IMR-90 (cell line): ENCODE data around the gene MRPS18A. TPM values are rescaled to one million over a fixed set of nuclear protein-coding genes. Genes with fewer than 3 reads are reported as not detected.

Source experiments
- ATAC-seq: fragments of 200-7000 bp; cut with Tn5 transposase; 2 replicates; pipeline ENCODE4 v1.9.1; 2020; ENCODE audit warnings: low read depth, mild to moderate bottlenecking, moderate library complexity
- BruUV-seq: library from RNA; stranded (reverse); fragments of 400-500 nt; replicated peaks from 2 replicates; lab custom pipeline; 2021; lab: Mats Ljungman, UMichigan
- CTCF ChIA-PET: fragments of 300-600 bp; formaldehyde crosslinking; extraction: SDS; loops from one replicate; lab custom pipeline; 2021; ENCODE audit warnings: antibody characterized with exemption; lab: Yijun Ruan, JAX
- POLR2A ChIA-PET: fragments of 300-600 bp; sonication (Branson Sonifier 250); formaldehyde crosslinking; loops from one replicate; lab custom pipeline; 2022; ENCODE audit warnings: antibody characterized with exemption; ENCODE audit not compliant: unreplicated experiment; lab: Charles Lee
- DNase-seq: peaks from one replicate; pipeline ENCODE4 v3.0.0; 2013
- H2AFZ ChIP-seq: replicated peaks from 2 replicates; pipeline ENCODE3; 2013; ENCODE audit warnings: low read length, mild to moderate bottlenecking; ENCODE audit not compliant: poor library complexity
- H2AK5ac ChIP-seq: 2 replicates; pipeline ENCODE4 v1.6.1; 2013; ENCODE audit warnings: low read depth, low read length, inconsistent platforms
- H2AK9ac ChIP-seq: replicated peaks from 2 replicates; pipeline ENCODE3; 2013; ENCODE audit warnings: mild to moderate bottlenecking, low read depth, low read length, moderate library complexity; ENCODE audit not compliant: poor library complexity
- H2BK120ac ChIP-seq: 2 replicates; pipeline ENCODE4 v1.6.1; 2013; ENCODE audit warnings: low read depth, low read length, inconsistent platforms
- H2BK15ac ChIP-seq: 3 replicates; pipeline ENCODE4 v1.6.1; 2013; ENCODE audit warnings: low read depth, low read length, inconsistent platforms
- H2BK20ac ChIP-seq: 2 replicates; pipeline ENCODE4 v1.6.1; 2013; ENCODE audit warnings: low read depth, mild to moderate bottlenecking, inconsistent platforms, low read length, moderate library complexity
- H2BK5ac ChIP-seq: 2 replicates; pipeline ENCODE4 v1.6.1; 2013; ENCODE audit warnings: mild to moderate bottlenecking, low read depth, low read length, inconsistent platforms; ENCODE audit not compliant: poor library complexity, severe bottlenecking
- H3K14ac ChIP-seq: replicated peaks from 2 replicates; pipeline ENCODE4 v1.6.1; 2013; ENCODE audit warnings: low read depth, low read length, inconsistent platforms
- H3K18ac ChIP-seq: 2 replicates; pipeline ENCODE4 v1.6.1; 2013; ENCODE audit warnings: low read depth, low read length, control low read depth
- H3K23ac ChIP-seq: 2 replicates; pipeline ENCODE4 v1.6.1; 2013; ENCODE audit warnings: low read depth, low read length, inconsistent platforms
- H3K27ac ChIP-seq: 2 replicates; pipeline ENCODE4 v1.5.1; 2013; ENCODE audit warnings: mild to moderate bottlenecking, control low read depth, low read length; ENCODE audit not compliant: insufficient read depth
- H3K27me3 ChIP-seq: 2 replicates; pipeline ENCODE4 v1.6.1; 2013; ENCODE audit warnings: low read length; ENCODE audit not compliant: control insufficient read depth, insufficient read depth
- H3K36me3 ChIP-seq: 2 replicates; pipeline ENCODE4 v1.6.1; 2013; ENCODE audit warnings: low read length, mixed read lengths; ENCODE audit not compliant: control insufficient read depth, insufficient read depth
- H3K4ac ChIP-seq: 2 replicates; pipeline ENCODE4 v1.6.1; 2013; ENCODE audit warnings: low read depth, low read length, inconsistent platforms
- H3K4me1 ChIP-seq: 2 replicates; pipeline ENCODE4 v1.6.1; 2013; ENCODE audit warnings: low read length, mixed read lengths; ENCODE audit not compliant: control insufficient read depth, insufficient read depth
- H3K4me2 ChIP-seq: 2 replicates; pipeline ENCODE4 v1.6.1; 2013; ENCODE audit warnings: low read depth, mild to moderate bottlenecking, control low read depth, low read length, moderate library complexity
- H3K4me3 ChIP-seq: 2 replicates; pipeline ENCODE4 v1.5.1; 2013; ENCODE audit warnings: low read depth, mild to moderate bottlenecking, control low read depth, low read length, moderate library complexity; ENCODE audit not compliant: insufficient read depth
- H3K56ac ChIP-seq: 2 replicates; pipeline ENCODE4 v1.6.1; 2013; ENCODE audit warnings: low read length, inconsistent platforms; ENCODE audit not compliant: insufficient read depth; ENCODE audit errors: extremely low read depth
- H3K79me1 ChIP-seq, 2 experiments: 2 replicates each; pipeline ENCODE4 v1.6.1; 2013; ENCODE audit warnings: low read length in 2 of 2, inconsistent platforms in 1 of 2, low read depth in 1 of 2
- H3K9ac ChIP-seq: 2 replicates; pipeline ENCODE4 v1.6.1; 2013; ENCODE audit warnings: low read depth, low read length, control low read depth
- H3K9me1 ChIP-seq: 2 replicates; pipeline ENCODE4 v1.6.1; 2013; ENCODE audit warnings: low read length, inconsistent platforms; ENCODE audit not compliant: insufficient read depth
- H3K9me3 ChIP-seq: 2 replicates; pipeline ENCODE4 v1.6.1; 2013; ENCODE audit warnings: low read length; ENCODE audit not compliant: control insufficient read depth, insufficient read depth
- H4K20me1 ChIP-seq: 2 replicates; pipeline ENCODE4 v1.6.1; 2013; ENCODE audit warnings: low read length, inconsistent platforms; ENCODE audit not compliant: insufficient read depth
- H4K5ac ChIP-seq: 2 replicates; pipeline ENCODE4 v1.6.1; 2013; ENCODE audit warnings: mild to moderate bottlenecking, low read depth, low read length, control low read depth
- H4K8ac ChIP-seq, 2 experiments: 2 replicates each; pipeline ENCODE4 v1.6.1; 2013; ENCODE audit warnings: low read depth in 2 of 2, low read length in 2 of 2, control low read depth in 1 of 2, inconsistent platforms in 1 of 2
- H4K91ac ChIP-seq: 2 replicates; pipeline ENCODE4 v1.6.1; 2013; ENCODE audit warnings: low read depth, low read length, inconsistent platforms; ENCODE audit not compliant: insufficient read depth
- BHLHE40 ChIP-seq: fragments of 150-350 bp; IDR thresholded peaks from 2 replicates; pipeline ENCODE4 v1.6.1; 2016; ENCODE audit warnings: mild to moderate bottlenecking, low read depth, low read length
- CEBPB ChIP-seq: IDR thresholded peaks from 2 replicates; pipeline ENCODE4 v1.6.1; 2012; ENCODE audit warnings: low read depth, low read length, improper control_type of control experiment
- CHD1 ChIP-seq: IDR thresholded peaks from 2 replicates; pipeline ENCODE4 v1.6.1; 2012; ENCODE audit warnings: low read depth, low read length, improper control_type of control experiment
- FOS ChIP-seq: fragments of 150-350 bp; IDR thresholded peaks from 2 replicates; pipeline ENCODE4 v1.6.1; 2016; ENCODE audit warnings: low read depth, low read length
- MAFK ChIP-seq: IDR thresholded peaks from 2 replicates; pipeline ENCODE4 v1.6.1; 2012; ENCODE audit warnings: low read depth, low read length, improper control_type of control experiment
- MAZ ChIP-seq: IDR thresholded peaks from 2 replicates; pipeline ENCODE4 v1.6.1; 2012; ENCODE audit warnings: low read depth, mild to moderate bottlenecking, low read length, improper control_type of control experiment, moderate library complexity, borderline replicate concordance
- MXI1 ChIP-seq: IDR thresholded peaks from 2 replicates; pipeline ENCODE4 v1.6.1; 2012; ENCODE audit warnings: low read depth, mild to moderate bottlenecking, low read length, moderate library complexity, borderline replicate concordance
- NFE2L2 ChIP-seq: fragments of 150-350 bp; IDR thresholded peaks from 2 replicates; pipeline ENCODE4 v1.6.1; 2016; ENCODE audit warnings: low read depth, mild to moderate bottlenecking, low read length
- POLR2A ChIP-seq: IDR thresholded peaks from 2 replicates; pipeline ENCODE4 v1.6.1; 2012; ENCODE audit warnings: mild to moderate bottlenecking, low read depth, low read length
- RAD21 ChIP-seq: IDR thresholded peaks from 2 replicates; pipeline ENCODE4 v1.6.1; 2012; ENCODE audit warnings: low read length, improper control_type of control experiment
- RCOR1 ChIP-seq: IDR thresholded peaks from 2 replicates; pipeline ENCODE4 v1.6.1; 2012; ENCODE audit warnings: mild to moderate bottlenecking, low read length, improper control_type of control experiment; ENCODE audit not compliant: insufficient replicate concordance
- RFX5 ChIP-seq: IDR thresholded peaks from 2 replicates; pipeline ENCODE4 v1.8.0; 2012; ENCODE audit warnings: low read depth, mild to moderate bottlenecking, low read length, moderate library complexity
- SMC3 ChIP-seq: fragments of 150-350 bp; IDR thresholded peaks from 2 replicates; pipeline ENCODE4 v1.6.1; 2016; ENCODE audit warnings: low read depth, mild to moderate bottlenecking, antibody characterized with exemption, low read length, moderate library complexity
- WGBS, 2 experiments: methylation state at CpG; one replicate each; pipeline versions ENCODE4 v1.1.5 to v1.1.7; 2013; ENCODE audit warnings: missing lambda C conversion rate in 2 of 2; ENCODE audit not compliant: insufficient read length in 1 of 2; ENCODE audit errors: extremely low coverage in 2 of 2; 5-methylcytosine and 5-hydroxymethylcytosine counted together
- dilution Hi-C: fragments of 300-500 bp; cut with HindIII; formaldehyde crosslinking; loops from one replicate; pipeline ENCODE4 v1.14.3; 2018; ENCODE audit warnings: low sequenced_read_pairs; ENCODE audit not compliant: unreplicated experiment
- in situ Hi-C: fragments of 300-500 bp; cut with MboI; formaldehyde crosslinking; loops from 3 replicates; pipeline ENCODE4 v1.14.3; 2019; ENCODE audit warnings: low sequenced_read_pairs, inconsistent platforms, mixed read lengths
- intact Hi-C: fragments of 100-400 bp; cut with micrococcal nuclease; formaldehyde crosslinking; loops from 2 replicates; pipeline ENCODE4 v1.10.0; 2022
- polyA plus RNA-seq, 3 experiments: library from polyadenylated mRNA; depleted of rRNA; stranded (reverse); fragments of >200 nt; gene quantifications; 2 replicates each; pipeline ENCODE4 v1.2.3, GENCODE V29; 2012; ENCODE audit warnings: low replicate concordance in 1 of 3
- total RNA-seq: library from RNA; depleted of rRNA; stranded (reverse); fragments of >200 nt; gene quantifications from 2 replicates; pipeline ENCODE4 v1.2.3, GENCODE V29; 2012
- TF ChIP-seq, protein P1 (sequence below): fragments of 150-350 bp; IDR thresholded peaks from 2 replicates; pipeline ENCODE4 v1.6.1; 2016; ENCODE audit warnings: low read depth, mild to moderate bottlenecking, low read length, moderate library complexity, borderline replicate concordance
- TF ChIP-seq, protein P2 (sequence below): fragments of 150-350 bp; IDR thresholded peaks from 2 replicates; pipeline ENCODE4 v1.6.1; 2017; ENCODE audit warnings: mild to moderate bottlenecking, antibody characterized with exemption, low read length, low read depth
- TF ChIP-seq, protein P3 (sequence below): conservative IDR thresholded peaks from 2 replicates; pipeline ENCODE4 v1.5.1; 2012; ENCODE audit warnings: mild to moderate bottlenecking, low read depth, low read length, improper control_type of control experiment

The MRPS18A gene
- total and polyA plus RNA-seq, 2 of the 4 experiments (the other 2 are of a cell fraction), result 47.0 to 56.6 TPM

DNA sequence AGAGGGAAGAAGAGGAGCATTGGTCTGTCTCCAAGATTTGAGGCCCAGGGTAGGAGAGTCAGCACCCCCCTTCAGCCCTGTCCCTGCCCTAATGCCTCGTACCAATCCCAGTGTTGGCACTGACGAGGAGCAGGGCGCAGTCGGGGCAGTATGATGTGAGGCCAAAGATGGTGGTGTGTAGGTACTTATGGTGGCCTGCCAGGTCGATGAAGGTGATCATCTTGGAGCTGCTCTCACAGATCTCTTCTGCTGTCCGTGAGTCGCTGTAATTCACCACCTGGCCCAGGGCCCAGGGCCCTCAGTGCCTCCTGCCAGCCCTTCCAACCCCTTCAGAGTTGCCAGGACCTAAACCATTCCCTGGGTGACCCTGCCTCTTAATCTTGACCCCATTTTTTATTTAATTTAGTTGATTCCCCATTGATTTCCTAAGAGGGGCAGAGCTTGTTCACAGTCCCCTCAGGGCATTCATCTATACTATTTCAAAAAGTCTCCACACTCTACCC, 62.8 kb downstream of the MRPS18A start:
- in situ Hi-C loops, result no loop called here
- H2BK120ac ChIP-seq, result no peak overlapping the region
- H3K79me1 ChIP-seq, result peaks cover 49 to 86% of the 10 kb centered on the region in 2 experiments
- peak overlapping the region; percentile 67 for H2AK9ac ChIP-seq
- WGBS, 2 experiments, result 100% methylated on average over 2 of the region's 7 CpGs; no CpG with 5 or more reads in 1 of the 2 experiments
- H3K27me3 ChIP-seq, result no peaks in the 10 kb centered on the region
- no peak overlapping the region for H3K4me2 ChIP-seq
- H3K27ac ChIP-seq, result no peak overlapping the region
- no peak overlapping the region for H2BK15ac ChIP-seq
- no peak overlapping the region for H2AK5ac ChIP-seq
- intact Hi-C loops, result loop anchor here (5.0 kb wide), 1 partner anchor 147 kb away; the partner anchor contains the start of gene VEGFA
- peaks cover 32% of the 10 kb centered on the region for H3K9me1 ChIP-seq
- H4K20me1 ChIP-seq, result no peaks in the 10 kb centered on the region; the same call in 1 of the 2 replicates
- ChIA-PET CTCF (interaction anchor here (0.6 kb wide), 1 partner anchor 9 kb away, joined by 6 read pairs; no protein-coding TSS in a partner anchor), POLR2A (no interaction called here)
- no peak overlapping the region for H2AFZ ChIP-seq
- no peak overlapping the region for H3K23ac ChIP-seq
- no peak overlapping the region for H3K14ac ChIP-seq
- H3K4ac ChIP-seq, result no peak overlapping the region
- no peaks in the 10 kb centered on the region for H3K9me3 ChIP-seq
- DNase-seq (no peak), ATAC-seq (no peak)
- H2BK5ac ChIP-seq, result no peak overlapping the region
- dilution Hi-C loops, result no loop called here
- H4K8ac ChIP-seq, result no peak overlapping the region
- no peak for TF ChIP-seq RAD21
- TF ChIP-seq RCOR1, result no peak
- no peak for TF ChIP-seq CHD1
- TF ChIP-seq SMC3, result no peak
- TF ChIP-seq MXI1, result no peak
- TF ChIP-seq MAZ, result no peak
- TF ChIP-seq, protein P1, sequence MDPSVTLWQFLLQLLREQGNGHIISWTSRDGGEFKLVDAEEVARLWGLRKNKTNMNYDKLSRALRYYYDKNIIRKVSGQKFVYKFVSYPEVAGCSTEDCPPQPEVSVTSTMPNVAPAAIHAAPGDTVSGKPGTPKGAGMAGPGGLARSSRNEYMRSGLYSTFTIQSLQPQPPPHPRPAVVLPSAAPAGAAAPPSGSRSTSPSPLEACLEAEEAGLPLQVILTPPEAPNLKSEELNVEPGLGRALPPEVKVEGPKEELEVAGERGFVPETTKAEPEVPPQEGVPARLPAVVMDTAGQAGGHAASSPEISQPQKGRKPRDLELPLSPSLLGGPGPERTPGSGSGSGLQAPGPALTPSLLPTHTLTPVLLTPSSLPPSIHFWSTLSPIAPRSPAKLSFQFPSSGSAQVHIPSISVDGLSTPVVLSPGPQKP, result no peak
- no peak for TF ChIP-seq BHLHE40
- TF ChIP-seq, protein P2, sequence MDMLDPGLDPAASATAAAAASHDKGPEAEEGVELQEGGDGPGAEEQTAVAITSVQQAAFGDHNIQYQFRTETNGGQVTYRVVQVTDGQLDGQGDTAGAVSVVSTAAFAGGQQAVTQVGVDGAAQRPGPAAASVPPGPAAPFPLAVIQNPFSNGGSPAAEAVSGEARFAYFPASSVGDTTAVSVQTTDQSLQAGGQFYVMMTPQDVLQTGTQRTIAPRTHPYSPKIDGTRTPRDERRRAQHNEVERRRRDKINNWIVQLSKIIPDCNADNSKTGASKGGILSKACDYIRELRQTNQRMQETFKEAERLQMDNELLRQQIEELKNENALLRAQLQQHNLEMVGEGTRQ, result no peak
- TF ChIP-seq POLR2A, result no peak
- no peak for TF ChIP-seq CEBPB
- no peak for TF ChIP-seq FOS
- TF ChIP-seq, protein P3, sequence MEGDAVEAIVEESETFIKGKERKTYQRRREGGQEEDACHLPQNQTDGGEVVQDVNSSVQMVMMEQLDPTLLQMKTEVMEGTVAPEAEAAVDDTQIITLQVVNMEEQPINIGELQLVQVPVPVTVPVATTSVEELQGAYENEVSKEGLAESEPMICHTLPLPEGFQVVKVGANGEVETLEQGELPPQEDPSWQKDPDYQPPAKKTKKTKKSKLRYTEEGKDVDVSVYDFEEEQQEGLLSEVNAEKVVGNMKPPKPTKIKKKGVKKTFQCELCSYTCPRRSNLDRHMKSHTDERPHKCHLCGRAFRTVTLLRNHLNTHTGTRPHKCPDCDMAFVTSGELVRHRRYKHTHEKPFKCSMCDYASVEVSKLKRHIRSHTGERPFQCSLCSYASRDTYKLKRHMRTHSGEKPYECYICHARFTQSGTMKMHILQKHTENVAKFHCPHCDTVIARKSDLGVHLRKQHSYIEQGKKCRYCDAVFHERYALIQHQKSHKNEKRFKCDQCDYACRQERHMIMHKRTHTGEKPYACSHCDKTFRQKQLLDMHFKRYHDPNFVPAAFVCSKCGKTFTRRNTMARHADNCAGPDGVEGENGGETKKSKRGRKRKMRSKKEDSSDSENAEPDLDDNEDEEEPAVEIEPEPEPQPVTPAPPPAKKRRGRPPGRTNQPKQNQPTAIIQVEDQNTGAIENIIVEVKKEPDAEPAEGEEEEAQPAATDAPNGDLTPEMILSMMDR, result no peak
- TF ChIP-seq NFE2L2, result no peak
- no peak for TF ChIP-seq MAFK
- TF ChIP-seq RFX5, result no peak
- no peak overlapping the region for H4K5ac ChIP-seq
- H3K4me3 ChIP-seq, result no peak overlapping the region
- H3K56ac ChIP-seq, result no peak overlapping the region
- no peak overlapping the region for H3K9ac ChIP-seq
- no TSS peak for BruUV-seq
- H3K4me1 ChIP-seq, result peaks cover 6% of the 10 kb centered on the region
- H3K18ac ChIP-seq, result no peak overlapping the region
- H2BK20ac ChIP-seq, result no peak overlapping the region
- H3K36me3 ChIP-seq, result peaks cover 58% of the 10 kb centered on the region
- H4K91ac ChIP-seq, result no peak overlapping the region
